ENCODE data around the gene TUNAR. TPM values are rescaled to one million over a fixed set of nuclear protein-coding genes. Genes with fewer than 3 reads are reported as not detected.

The TUNAR gene
- total RNA-seq, 2 donors from 2014 or later, result not detected

GRCh38 chr14:95935228-95935822 is 58.7 kb downstream of the TUNAR start:
- TF ChIP-seq CTCF (IDR thresholded peaks at IDR 0.05), result no peak
- Histone ChIP-seq H3K36me3 (no peaks in the 10 kb centered on the region), H3K27me3 (no peaks in the 10 kb centered on the region), H3K4me3 (no peak overlapping the region), H3K9me3 (no peaks in the 10 kb centered on the region), H3K4me1 (no peaks in the 10 kb centered on the region), H3K27ac (no peak overlapping the region)
- no peak for DNase-seq (ENCODE audit: low spot score)

GRCh38 chr14:95936041-95936440 is 59.4 kb downstream of the TUNAR start:
- DNase-seq (ENCODE audit: low spot score), result no peak
- H3K36me3 ChIP-seq, result no peaks in the 10 kb centered on the region
- H3K27me3 ChIP-seq, result no peaks in the 10 kb centered on the region
- no peaks in the 10 kb centered on the region for H3K4me1 ChIP-seq
- no peak for TF ChIP-seq CTCF (IDR thresholded peaks at IDR 0.05)
- H3K9me3 ChIP-seq, result no peaks in the 10 kb centered on the region
- H3K4me3 ChIP-seq, result no peak overlapping the region
- no peak overlapping the region for H3K27ac ChIP-seq

GRCh38 chr14:95939335-95939734 is 62.7 kb downstream of the TUNAR start:
- H3K27ac ChIP-seq, result no peak overlapping the region
- H3K4me3 ChIP-seq, result no peak overlapping the region
- H3K9me3 ChIP-seq, result no peaks in the 10 kb centered on the region
- no peaks in the 10 kb centered on the region for H3K27me3 ChIP-seq
- DNase-seq (ENCODE audit: low spot score), result no peak
- TF ChIP-seq CTCF (IDR thresholded peaks at IDR 0.05), result no peak
- no peaks in the 10 kb centered on the region for H3K36me3 ChIP-seq
- H3K4me1 ChIP-seq, result no peaks in the 10 kb centered on the region

GRCh38 chr14:95941897-95942296 is 65.3 kb downstream of the TUNAR start:
- Histone ChIP-seq H3K27ac (no peak overlapping the region), H3K9me3 (no peaks in the 10 kb centered on the region), H3K4me1 (no peaks in the 10 kb centered on the region), H3K4me3 (no peak overlapping the region), H3K36me3 (no peaks in the 10 kb centered on the region), H3K27me3 (no peaks in the 10 kb centered on the region)
- no peak for DNase-seq (ENCODE audit: low spot score)
- TF ChIP-seq CTCF (IDR thresholded peaks at IDR 0.05), result no peak

GRCh38 chr14:95943699-95944098 is 67.1 kb downstream of the TUNAR start:
- H3K4me3 ChIP-seq, result no peak overlapping the region

More at GRCh38 chr14:95943699-95944098, 67.1 kb downstream of the TUNAR start:
- TF ChIP-seq CTCF (IDR thresholded peaks at IDR 0.05), result no peak
- Histone ChIP-seq H3K27me3 (no peaks in the 10 kb centered on the region), H3K36me3 (no peaks in the 10 kb centered on the region), H3K27ac (no peak overlapping the region), H3K9me3 (no peaks in the 10 kb centered on the region), H3K4me1 (no peaks in the 10 kb centered on the region)
- DNase-seq (ENCODE audit: low spot score), result no peak

All from right atrium auricular region (tissue), 2 donors.